Measurements from ENCODE around the gene PBX1.

PBX1 gene

GRCh38 chr1:164743976-164744375, 185.0 kb downstream of the PBX1 start:
- Histone ChIP-seq H3K79me2 (ENCODE audit: control insufficient read depth, low read length) (no peaks in the 10 kb centered on the region), H3K27me3 (ENCODE audit: control insufficient read depth, low read length) (no peaks in the 10 kb centered on the region), H3K27ac (ENCODE audit: low read depth, low read length) (no peak overlapping the region), H3K36me3 (ENCODE audit: control insufficient read depth, low read length) (no peaks in the 10 kb centered on the region), H3K9me2 (replicated peaks; ENCODE audit: control insufficient read depth, low read length) (no peaks in the 10 kb centered on the region), H4K20me1 (ENCODE audit: control insufficient read depth, insufficient read depth, low read depth, low read length) (no peaks in the 10 kb centered on the region), H3K4me2 (ENCODE audit: low read length) (no peak overlapping the region), H3K4me3 (ENCODE audit: low read length) (no peak overlapping the region), H3K9me3 (ENCODE audit: control insufficient read depth, insufficient read depth, low read length) (no peaks in the 10 kb centered on the region), H3K4me1 (ENCODE audit: control insufficient read depth, low read length) (no peaks in the 10 kb centered on the region), H3F3A (ENCODE audit: control insufficient read depth, insufficient read depth) (no peaks in the 10 kb centered on the region)
- no peak for TF ChIP-seq CTCF (IDR thresholded peaks at IDR 0.05; ENCODE audit: low read depth, low read length, poor library complexity, severe bottlenecking)
- TF ChIP-seq EZH2phosphoT487 (IDR thresholded peaks at IDR 0.05; ENCODE audit: borderline replicate concordance, low read length), result no peak

GRCh38 chr1:164745736-164746135, 186.8 kb downstream of the PBX1 start:
- H4K20me1 ChIP-seq (ENCODE audit: control insufficient read depth, insufficient read depth, low read depth, low read length), result no peaks in the 10 kb centered on the region
- H3K36me3 ChIP-seq (ENCODE audit: control insufficient read depth, low read length), result no peaks in the 10 kb centered on the region
- TF ChIP-seq CTCF (IDR thresholded peaks at IDR 0.05; ENCODE audit: low read depth, low read length, poor library complexity, severe bottlenecking) (no peak), EZH2phosphoT487 (IDR thresholded peaks at IDR 0.05; ENCODE audit: borderline replicate concordance, low read length) (no peak)
- H3K9me2 ChIP-seq (replicated peaks; ENCODE audit: control insufficient read depth, low read length), result no peaks in the 10 kb centered on the region
- no peaks in the 10 kb centered on the region for H3K27me3 ChIP-seq (ENCODE audit: control insufficient read depth, low read length)
- no peaks in the 10 kb centered on the region for H3F3A ChIP-seq (ENCODE audit: control insufficient read depth, insufficient read depth)
- H3K27ac ChIP-seq (ENCODE audit: low read depth, low read length), result no peak overlapping the region
- no peak overlapping the region for H3K4me2 ChIP-seq (ENCODE audit: low read length)
- H3K4me3 ChIP-seq (ENCODE audit: low read length), result no peak overlapping the region
- H3K4me1 ChIP-seq (ENCODE audit: control insufficient read depth, low read length), result no peaks in the 10 kb centered on the region
- no peaks in the 10 kb centered on the region for H3K9me3 ChIP-seq (ENCODE audit: control insufficient read depth, insufficient read depth, low read length)
- no peaks in the 10 kb centered on the region for H3K79me2 ChIP-seq (ENCODE audit: control insufficient read depth, low read length)

- no peaks in the 10 kb centered on the region for H3K79me2 ChIP-seq (ENCODE audit: control insufficient read depth, low read length)
- no peak overlapping the region for H3K4me3 ChIP-seq (ENCODE audit: low read length)
- H3F3A ChIP-seq (ENCODE audit: control insufficient read depth, insufficient read depth), result no peaks in the 10 kb centered on the region
- no peaks in the 10 kb centered on the region for H3K4me1 ChIP-seq (ENCODE audit: control insufficient read depth, low read length)
- TF ChIP-seq EZH2phosphoT487 (IDR thresholded peaks at IDR 0.05; ENCODE audit: borderline replicate concordance, low read length) (no peak), CTCF (IDR thresholded peaks at IDR 0.05; ENCODE audit: low read depth, low read length, poor library complexity, severe bottlenecking) (no peak)
- no peak overlapping the region for H3K27ac ChIP-seq (ENCODE audit: low read depth, low read length)
- H3K36me3 ChIP-seq (ENCODE audit: control insufficient read depth, low read length), result no peaks in the 10 kb centered on the region
- H3K9me3 ChIP-seq (ENCODE audit: control insufficient read depth, insufficient read depth, low read length), result no peaks in the 10 kb centered on the region
- no peaks in the 10 kb centered on the region for H3K27me3 ChIP-seq (ENCODE audit: control insufficient read depth, low read length)
- no peaks in the 10 kb centered on the region for H4K20me1 ChIP-seq (ENCODE audit: control insufficient read depth, insufficient read depth, low read depth, low read length)
- H3K9me2 ChIP-seq (replicated peaks; ENCODE audit: control insufficient read depth, low read length), result no peaks in the 10 kb centered on the region
- no peak overlapping the region for H3K4me2 ChIP-seq (ENCODE audit: low read length)
These were observed 187.6 kb downstream of the PBX1 start for GRCh38 chr1:164746632-164747031.

Measured in DOHH2 (cell line).